Left ventricle myocardium inferior (tissue), 1 donor: ENCODE data around the gene REL. TPM values are rescaled to one million over a fixed set of nuclear protein-coding genes. Genes with fewer than 3 reads are reported as not detected.

Experiments
- DNase-seq: peaks from one replicate; pipeline ENCODE4 v3.0.0-alpha.2; 2020
- H3K27ac ChIP-seq: fragments of 200-600 bp; replicated peaks from 2 replicates; pipeline ENCODE4 v1.8.0; 2021
- H3K27me3 ChIP-seq: fragments of 200-600 bp; 2 replicates; pipeline ENCODE4 v1.8.0; 2021; ENCODE audit warnings: low read depth
- H3K36me3 ChIP-seq: fragments of 200-600 bp; 2 replicates; pipeline ENCODE4 v1.8.0; 2021
- H3K4me1 ChIP-seq: fragments of 200-600 bp; 2 replicates; pipeline ENCODE4 v1.8.0; 2021
- H3K4me3 ChIP-seq: fragments of 200-600 bp; 2 replicates; pipeline ENCODE4 v1.8.0; 2021; ENCODE audit warnings: mild to moderate bottlenecking, moderate library complexity
- H3K9me3 ChIP-seq: fragments of 200-600 bp; replicated peaks from 2 replicates; pipeline ENCODE4 v1.8.0; 2021
- CTCF ChIP-seq: fragments of 200-600 bp; IDR thresholded peaks from 2 replicates; pipeline ENCODE4 v1.8.0; 2021; ENCODE audit warnings: antibody characterized with exemption, mild to moderate bottlenecking, borderline replicate concordance
- intact Hi-C: fragments of 100-400 bp; cut with micrococcal nuclease; formaldehyde crosslinking; loops from one replicate; pipeline ENCODE4 v1.11.0; 2022
- total RNA-seq: library from RNA; stranded (reverse); fragmentation: NEBNext Ultra II Directional; extraction: Animal tissue kit (Norgen Biotek cat#: 25700); gene quantifications from one replicate; pipeline ENCODE4 v1.2.1, GENCODE V29; 2021
- donor health status: DM: no; HTN: yes; CAD: no; lungs with severe emphysema.

The REL gene
- total RNA-seq, 1 donor from 2014 or later = 5.0 TPM

GRCh38 chr2:60947056-60947455 is 65.7 kb downstream of the REL start:
- Histone ChIP-seq H3K4me1 (no peaks in the 10 kb centered on the region), H3K36me3 (peaks cover 33% of the 10 kb centered on the region), H3K9me3 (no peaks in the 10 kb centered on the region), H3K27ac (no peak overlapping the region), H3K4me3 (no peak overlapping the region), H3K27me3 (no peaks in the 10 kb centered on the region)
- no peak for TF ChIP-seq CTCF
- no peak for DNase-seq
- intact Hi-C loops = no loop called here

GRCh38 chr2:60948161-60948560 is 66.8 kb downstream of the REL start:
- TF ChIP-seq CTCF = no peak
- Histone ChIP-seq H3K36me3 (peaks cover 36% of the 10 kb centered on the region), H3K27ac (no peak overlapping the region), H3K4me1 (no peaks in the 10 kb centered on the region), H3K27me3 (no peaks in the 10 kb centered on the region), H3K9me3 (no peaks in the 10 kb centered on the region), H3K4me3 (no peak overlapping the region)
- intact Hi-C loops = no loop called here
- no peak for DNase-seq

- intact Hi-C loops = no loop called here
- no peak for TF ChIP-seq CTCF
- H3K4me3 ChIP-seq = no peak overlapping the region
- no peaks in the 10 kb centered on the region for H3K4me1 ChIP-seq
- no peaks in the 10 kb centered on the region for H3K9me3 ChIP-seq
- H3K27ac ChIP-seq = no peak overlapping the region
- DNase-seq = no peak
- peaks cover 45% of the 10 kb centered on the region for H3K36me3 ChIP-seq
- H3K27me3 ChIP-seq = no peaks in the 10 kb centered on the region
Observed at GRCh38 chr2:60948926-60949579, 67.7 kb downstream of the REL start.

GRCh38 chr2:60954139-60954538 is 72.8 kb downstream of the REL start:
- DNase-seq = no peak
- intact Hi-C loops = no loop called here
- H3K36me3 ChIP-seq = peaks cover 38% of the 10 kb centered on the region
- H3K27ac ChIP-seq = no peak overlapping the region
- H3K4me3 ChIP-seq = no peak overlapping the region
- H3K9me3 ChIP-seq = no peaks in the 10 kb centered on the region
- H3K27me3 ChIP-seq = no peaks in the 10 kb centered on the region
- no peak for TF ChIP-seq CTCF
- no peaks in the 10 kb centered on the region for H3K4me1 ChIP-seq

DNA sequence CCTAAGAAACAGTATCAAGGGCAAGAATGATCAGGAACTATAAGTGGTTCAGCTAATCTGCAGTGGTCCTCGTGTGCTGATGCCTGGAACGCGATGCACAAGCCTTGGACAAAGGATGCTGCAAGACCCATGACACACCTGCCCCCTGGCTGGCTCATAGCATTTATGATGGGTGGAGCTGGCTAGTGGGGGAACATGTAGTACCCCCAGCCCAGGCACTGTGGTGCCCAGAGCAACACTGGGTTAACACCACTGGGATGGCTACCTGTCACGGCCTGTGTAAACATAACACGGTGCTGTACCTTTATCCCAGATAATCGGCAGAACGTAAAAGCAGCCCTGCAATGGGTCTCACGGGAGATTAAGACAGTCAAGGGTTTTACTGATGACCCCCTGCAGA is 75.8 kb downstream of the REL start:
- intact Hi-C loops = no loop called here
- no peak for TF ChIP-seq CTCF

More for the DNA sequence above, 75.8 kb downstream of the REL start:
- no peaks in the 10 kb centered on the region for H3K9me3 ChIP-seq
- H3K27ac ChIP-seq = no peak overlapping the region
- H3K27me3 ChIP-seq = no peaks in the 10 kb centered on the region
- no peaks in the 10 kb centered on the region for H3K4me1 ChIP-seq
- no peak for DNase-seq
- H3K4me3 ChIP-seq = no peak overlapping the region
- peaks cover 29% of the 10 kb centered on the region for H3K36me3 ChIP-seq
